GM23248 (cell line): Measurements from ENCODE around the gene GNAI2. TPM values are rescaled to one million over a fixed set of nuclear protein-coding genes. Genes with fewer than 3 reads are reported as not detected.
A peak's percentile ranks its signal among the peaks of the same experiment; 100 is the strongest.

Experiments used
- DNase-seq: peaks from one replicate; pipeline ENCODE4 v3.0.0-alpha.2; 2015
- H2AFZ ChIP-seq: fragments of 200-600 bp; sonication (generic); 2 replicates; pipeline ENCODE4 v1.6.1; 2016; ENCODE audit warnings: antibody characterized with exemption
- H3F3A ChIP-seq: fragments of 200-600 bp; sonication (generic); 2 replicates; pipeline ENCODE4 v1.6.1; 2016; ENCODE audit warnings: mild to moderate bottlenecking, antibody characterized with exemption, mixed run types; ENCODE audit not compliant: insufficient read depth
- H3K27ac ChIP-seq: fragments of 200-600 bp; sonication (generic); 2 replicates; pipeline ENCODE4 v1.5.1; 2016; ENCODE audit warnings: mild to moderate bottlenecking
- H3K27me3 ChIP-seq: fragments of 200-600 bp; sonication (generic); replicated peaks from 2 replicates; pipeline ENCODE4 v1.6.1; 2016; ENCODE audit warnings: mild to moderate bottlenecking; ENCODE audit not compliant: insufficient read depth
- H3K36me3 ChIP-seq: fragments of 200-600 bp; sonication (generic); 2 replicates; pipeline ENCODE4 v1.6.1; 2016; ENCODE audit warnings: low read depth, mild to moderate bottlenecking
- H3K4me1 ChIP-seq: fragments of 200-600 bp; sonication (generic); 2 replicates; pipeline ENCODE4 v1.6.1; 2016; ENCODE audit warnings: mild to moderate bottlenecking; ENCODE audit not compliant: insufficient read depth
- H3K4me2 ChIP-seq: fragments of 200-600 bp; sonication (generic); one replicate; pipeline ENCODE4 v1.6.1; 2016; ENCODE audit warnings: mild to moderate bottlenecking; ENCODE audit not compliant: unreplicated experiment
- H3K4me3 ChIP-seq: fragments of 200-600 bp; sonication (generic); 2 replicates; pipeline ENCODE4 v1.5.1; 2016; ENCODE audit warnings: mild to moderate bottlenecking
- H3K79me2 ChIP-seq: fragments of 200-600 bp; sonication (generic); 2 replicates; pipeline ENCODE4 v1.6.1; 2016; ENCODE audit warnings: mild to moderate bottlenecking; ENCODE audit not compliant: insufficient read depth
- H3K9ac ChIP-seq: fragments of 200-600 bp; sonication (generic); 2 replicates; pipeline ENCODE4 v1.6.1; 2016; ENCODE audit warnings: mild to moderate bottlenecking
- H3K9me2 ChIP-seq: fragments of 200-600 bp; sonication (generic); 2 replicates; pipeline ENCODE4 v1.6.1; 2016; ENCODE audit warnings: mixed run types, mild to moderate bottlenecking, moderate library complexity; ENCODE audit not compliant: insufficient read depth
- H3K9me3 ChIP-seq: fragments of 200-600 bp; sonication (generic); one replicate; pipeline ENCODE4 v1.6.1; 2017; ENCODE audit warnings: low read depth
- H4K20me1 ChIP-seq: fragments of 200-600 bp; sonication (generic); 2 replicates; pipeline ENCODE4 v1.6.0; 2016; ENCODE audit not compliant: insufficient read depth
- EZH2 ChIP-seq: fragments of 200-600 bp; sonication (generic); IDR thresholded peaks from 2 replicates; pipeline ENCODE4 v1.6.1; 2018; ENCODE audit warnings: antibody characterized with exemption, mild to moderate bottlenecking; ENCODE audit not compliant: insufficient read depth, poor library complexity, severe bottlenecking
- EZH2phosphoT487 ChIP-seq: fragments of 200-600 bp; sonication (generic); IDR thresholded peaks from 2 replicates; pipeline ENCODE4 v1.6.1; 2018; ENCODE audit warnings: antibody characterized with exemption, moderate library complexity, mild to moderate bottlenecking, low read depth; ENCODE audit not compliant: insufficient read depth
- WGBS, 2 experiments: methylation state at CpG; one replicate each; pipeline ENCODE4 v1.1.6; 2015 to 2017; ENCODE audit warnings: low lambda C conversion rate in 2 of 2, low coverage in 1 of 2; ENCODE audit errors: missing lambda C conversion rate in 2 of 2; 5-methylcytosine and 5-hydroxymethylcytosine counted together
- in situ Hi-C: fragments of 300-500 bp; cut with MboI; formaldehyde crosslinking; loops from 2 replicates; pipeline ENCODE4 v1.15.0; 2020
- polyA plus RNA-seq: library from polyadenylated mRNA; unstranded; fragments of >200 nt; fragmentation: Nextera tagmentation; extraction: Ambion mirVana; gene quantifications from 2 replicates; pipeline ENCODE4 v1.2.1, GENCODE V29; 2016
- total RNA-seq: library from RNA; depleted of rRNA; stranded (reverse); fragments of >200 nt; shearing (Covaris generic); gene quantifications from 2 replicates; pipeline ENCODE4 v1.2.3, GENCODE V29; 2014

Gene GNAI2
- total and polyA plus RNA-seq, 2 experiments from 2014 or later: 424 to 427 TPM

GRCh38 chr3:50232303-50232702 lies 3.7 kb upstream of the GNAI2 start:
- no peak overlapping the region for H3K4me3 ChIP-seq
- H3K4me2 ChIP-seq: no peak overlapping the region
- no peaks in the 10 kb centered on the region for H3K27me3 ChIP-seq
- no peaks in the 10 kb centered on the region for H3K36me3 ChIP-seq
- no peak overlapping the region for H3K27ac ChIP-seq
- no peak overlapping the region for H3K9ac ChIP-seq
- H4K20me1 ChIP-seq: no peaks in the 10 kb centered on the region
- TF ChIP-seq EZH2phosphoT487: no peak
- no peak overlapping the region for H2AFZ ChIP-seq
- H3K9me3 ChIP-seq: no peaks in the 10 kb centered on the region
- no peaks in the 10 kb centered on the region for H3F3A ChIP-seq
- H3K4me1 ChIP-seq: peaks cover 7% of the 10 kb centered on the region; the same call in 1 of the 2 replicates
- 34 to 43% methylated on average over 3 of the region's 3 CpGs for WGBS, 2 experiments
- no peaks in the 10 kb centered on the region for H3K9me2 ChIP-seq
- peaks cover 12% of the 10 kb centered on the region for H3K79me2 ChIP-seq
- in situ Hi-C loops: no loop called here
- DNase-seq: no peak

GRCh38 chr3:50233176-50233575 lies 2.8 kb upstream of the GNAI2 start:
- no peaks in the 10 kb centered on the region for H4K20me1 ChIP-seq
- WGBS, 2 experiments: 71 to 75% methylated on average over 4 of the region's 4 CpGs
- no peak for DNase-seq
- TF ChIP-seq EZH2 (no peak), EZH2phosphoT487 (no peak)
- no peaks in the 10 kb centered on the region for H3K36me3 ChIP-seq
- H3K9me3 ChIP-seq: no peaks in the 10 kb centered on the region
- no peak overlapping the region for H2AFZ ChIP-seq
- no peak overlapping the region for H3K27ac ChIP-seq
- no peak overlapping the region for H3K4me3 ChIP-seq
- H3K9ac ChIP-seq: no peak overlapping the region
- no peaks in the 10 kb centered on the region for H3K9me2 ChIP-seq
- in situ Hi-C loops: no loop called here
- peaks cover 5% of the 10 kb centered on the region for H3K4me1 ChIP-seq
- no peak overlapping the region for H3K4me2 ChIP-seq
- no peaks in the 10 kb centered on the region for H3K27me3 ChIP-seq
- peaks cover 4% of the 10 kb centered on the region; the same call in 1 of the 2 replicates for H3F3A ChIP-seq
- H3K79me2 ChIP-seq: peaks cover 21% of the 10 kb centered on the region

- Histone ChIP-seq H3K9me3 (no peaks in the 10 kb centered on the region), H2AFZ (no peak overlapping the region), H3K4me3 (peak overlapping the region; percentile 94), H3K4me2 (peak overlapping the region; percentile 97), H3K9ac (peak overlapping the region; percentile 89), H3K4me1 (peaks cover 15% of the 10 kb centered on the region), H4K20me1 (no peaks in the 10 kb centered on the region), H3K27ac (peak overlapping the region; percentile 68), H3K79me2 (peaks cover 56% of the 10 kb centered on the region), H3K27me3 (no peaks in the 10 kb centered on the region), H3K9me2 (no peaks in the 10 kb centered on the region), H3F3A (peaks cover 4% of the 10 kb centered on the region; the same call in 1 of the 2 replicates), H3K36me3 (no peaks in the 10 kb centered on the region)
- in situ Hi-C loops: no loop called here
- 0 to 1% methylated on average over 12 to 13 of the region's 13 CpGs for WGBS, 2 experiments
- no peak for DNase-seq
- TF ChIP-seq EZH2phosphoT487: no peak
- no peak for TF ChIP-seq EZH2
These were observed 604 bp downstream of the GNAI2 start for GRCh38 chr3:50236484-50237132.

- Histone ChIP-seq H3K27ac (peak overlapping the region; percentile 68), H3K9me2 (no peaks in the 10 kb centered on the region), H3K4me1 (peaks cover 15% of the 10 kb centered on the region), H3K79me2 (peaks cover 61% of the 10 kb centered on the region), H3F3A (peaks cover 4% of the 10 kb centered on the region; the same call in 1 of the 2 replicates), H3K9ac (peak overlapping the region; percentile 89), H4K20me1 (no peaks in the 10 kb centered on the region), H3K36me3 (no peaks in the 10 kb centered on the region), H2AFZ (no peak overlapping the region), H3K9me3 (no peaks in the 10 kb centered on the region), H3K4me2 (peak overlapping the region; percentile 97), H3K4me3 (peak overlapping the region; percentile 94), H3K27me3 (no peaks in the 10 kb centered on the region)
- TF ChIP-seq EZH2 (no peak), EZH2phosphoT487 (no peak)
- in situ Hi-C loops: no loop called here
- peak; percentile 69 for DNase-seq
- 1% methylated on average over 7 of the region's 7 CpGs for WGBS, 2 experiments
These were observed 1.2 kb downstream of the GNAI2 start for GRCh38 chr3:50237133-50237651.
